Measurements from ENCODE around the gene THSD7B. TPM values are rescaled to one million over a fixed set of nuclear protein-coding genes. Genes with fewer than 3 reads are reported as not detected.

THSD7B gene
- total RNA-seq, 1 donor from 2014 or later, result 1.4 TPM

- no peak for DNase-seq (ENCODE audit: low spot score)
Measured at GRCh38 chr2:137190411-137191195, 425.3 kb downstream of the THSD7B start.

- DNase-seq (ENCODE audit: low spot score), result no peak
Measured at GRCh38 chr2:137192366-137193310, 427.3 kb downstream of the THSD7B start.

- no peak for DNase-seq (ENCODE audit: low spot score)
Measured at GRCh38 chr2:137193401-137193800, 428.1 kb downstream of the THSD7B start.

- DNase-seq (ENCODE audit: low spot score), result no peak
Measured at GRCh38 chr2:137194111-137194510, 428.8 kb downstream of the THSD7B start.

GRCh38 chr2:137199751-137200150 lies 434.4 kb downstream of the THSD7B start:
- DNase-seq (ENCODE audit: low spot score), result no peak

- DNase-seq (ENCODE audit: low spot score), result no peak
Measured at GRCh38 chr2:137202318-137202717, 437.0 kb downstream of the THSD7B start.

- no peak for DNase-seq (ENCODE audit: low spot score)
Measured at GRCh38 chr2:137205324-137205723, 440.0 kb downstream of the THSD7B start.

GRCh38 chr2:137206069-137206468 lies 440.7 kb downstream of the THSD7B start:
- DNase-seq (ENCODE audit: low spot score), result no peak

- DNase-seq (ENCODE audit: low spot score), result no peak
Measured at GRCh38 chr2:137207030-137207429, 441.7 kb downstream of the THSD7B start.

GRCh38 chr2:137208431-137208891 lies 443.1 kb downstream of the THSD7B start:
- no peak for DNase-seq (ENCODE audit: low spot score)

GRCh38 chr2:137210039-137210438 lies 444.7 kb downstream of the THSD7B start:
- DNase-seq (ENCODE audit: low spot score), result no peak

- DNase-seq (ENCODE audit: low spot score), result no peak
Measured at GRCh38 chr2:137211761-137212160, 446.4 kb downstream of the THSD7B start.

- no peak for DNase-seq (ENCODE audit: low spot score)
Measured at GRCh38 chr2:137220438-137220993, 455.2 kb downstream of the THSD7B start.

- no peak for DNase-seq (ENCODE audit: low spot score)
Measured at GRCh38 chr2:137221797-137222492, 456.6 kb downstream of the THSD7B start.

GRCh38 chr2:137223722-137224121 lies 458.4 kb downstream of the THSD7B start:
- no peak for DNase-seq (ENCODE audit: low spot score)

- no peak for DNase-seq (ENCODE audit: low spot score)
Measured at GRCh38 chr2:137228566-137228965, 463.2 kb downstream of the THSD7B start.

GRCh38 chr2:137229834-137230233 lies 464.5 kb downstream of the THSD7B start:
- DNase-seq (ENCODE audit: low spot score), result no peak

GRCh38 chr2:137231628-137232027 lies 466.3 kb downstream of the THSD7B start:
- DNase-seq (ENCODE audit: low spot score), result no peak

GRCh38 chr2:137232076-137232475 lies 466.7 kb downstream of the THSD7B start:
- DNase-seq (ENCODE audit: low spot score), result no peak

GRCh38 chr2:137233091-137233490 lies 467.7 kb downstream of the THSD7B start:
- no peak for DNase-seq (ENCODE audit: low spot score)

- DNase-seq (ENCODE audit: low spot score), result no peak
Measured at GRCh38 chr2:137237055-137237454, 471.7 kb downstream of the THSD7B start.

Data from mesenteric fat pad (tissue), 1 donor.